Heart right ventricle (tissue), 16 donors: ENCODE measurements around the gene FKBP8. TPM values are rescaled to one million over a fixed set of nuclear protein-coding genes. Genes with fewer than 3 reads are reported as not detected.

Source experiments
- ATAC-seq, 8 donors: fragments of 200-7000 bp; cut with Tn5 transposase; one replicate each; pipeline ENCODE4 v1.9.1; 2020; ENCODE audit warnings: mild to moderate bottlenecking in 8 of 8, moderate library complexity in 8 of 8, moderate number of reproducible peaks in 1 of 8
- DNase-seq, 2 donors: peaks; one replicate each; pipeline ENCODE4 v3.0.0-alpha.2; 2020
- H3K27ac ChIP-seq, 10 donors: fragments of 200-600 bp; sonication (generic) in 2 of 10; one replicate each; pipeline versions ENCODE4 v1.5.0 to v1.8.0; 2020 to 2022; ENCODE audit warnings: mild to moderate bottlenecking in 3 of 10
- H3K27me3 ChIP-seq, 7 donors: fragments of 200-600 bp; one replicate each; pipeline ENCODE4 v1.8.0; 2021 to 2022; ENCODE audit warnings: mild to moderate bottlenecking in 2 of 7
- H3K36me3 ChIP-seq, 9 donors: fragments of 200-600 bp; sonication (generic) in 1 of 9; one replicate each; pipeline versions ENCODE4 v1.5.0 to v1.8.0; 2020 to 2022; ENCODE audit warnings: mild to moderate bottlenecking in 2 of 9
- H3K4me1 ChIP-seq, 9 donors: fragments of 200-600 bp; sonication (generic) in 1 of 9; one replicate each; pipeline versions ENCODE4 v1.5.0 to v1.8.0; 2020 to 2022; ENCODE audit warnings: mild to moderate bottlenecking in 4 of 9
- H3K4me3 ChIP-seq, 10 donors: fragments of 200-600 bp; sonication (generic) in 2 of 10; one replicate each; pipeline versions ENCODE4 v1.5.0 to v1.8.0; 2020 to 2022; ENCODE audit warnings: mild to moderate bottlenecking in 7 of 10, moderate library complexity in 2 of 10
- H3K9me3 ChIP-seq, 11 donors: fragments of 200-600 bp in 10 of 11; sonication (generic) in 2 of 11; one replicate each; pipeline versions ENCODE4 v1.5.0 to v1.8.0; 2013 to 2022; ENCODE audit warnings: mild to moderate bottlenecking in 2 of 11, control low read depth in 1 of 11, moderate library complexity in 1 of 11
- WGBS, 2 donors: extraction: QIAGEN DNeasy Blood & Tissue Kit; methylation state at CpG; one replicate each; pipeline ENCODE4 v1.1.7; 2013; ENCODE audit warnings: inconsistent platforms in 1 of 2; 5-methylcytosine and 5-hydroxymethylcytosine counted together
- intact Hi-C, 10 donors: fragments of 100-400 bp; cut with DNase I; formaldehyde crosslinking; loops; one replicate each; pipeline versions ENCODE4 v1.11.1 to v1.14.2; 2022
- polyA plus RNA-seq, 2 donors: library from polyadenylated mRNA; stranded (reverse); fragments of 200-250 nt; gene quantifications; one replicate each; pipeline ENCODE4 v1.2.3, GENCODE V29; 2013
- total RNA-seq, 10 donors: library from RNA; stranded (reverse); fragmentation: NEBNext Ultra II Directional in 3 of 10; extraction: Animal tissue kit (Norgen Biotek cat#: 25700) in 3 of 10; gene quantifications; one replicate each; pipeline versions ENCODE4 v1.2.1 to v1.2.4, GENCODE V29; 2021 to 2023
- TF ChIP-seq, protein P1 (sequence below), 9 donors: fragments of 200-600 bp; sonication (generic) in 2 of 9; IDR thresholded peaks; one replicate each; pipeline versions ENCODE4 v1.5.0 to v1.8.0; 2021 to 2022; ENCODE audit warnings: antibody characterized with exemption in 9 of 9, mild to moderate bottlenecking in 5 of 9, moderate library complexity in 1 of 9
- donor health status: Arrhythmogenic right ventricular cardiomyopathy.
- donor health status: ischemic (EF 13 %, LVEDD 7.1; RV severe dilation, severe dysfunction).
- donor health status: healthy with polysubstance abuse.
- donor health status: DM: no; HTN: yes; CAD: no.
- donor health status: DM: no; HTN: no; CAD: no.
- donor health status: ischemic (EF 25% LVEDD 6.9; RV normal size, moderate dysfunction).
- donor health status: ischemic (EF 25% LVEDD 5.7; RV mildly dilated, moderate dysfunction).
- donor health status: healthy.
- donor health status: DM: yes; HTN: yes; CAD: no.
- donor health status: Ischemic cardiomyopathy.
- donor health status: ischemic (EF 35%, LVEDD 5.7; RV mildly dilated, moderate dysfunction).
- donor health status: nonischemic (EF 11% LVEDD 7.7; RV severe dilation, severe dysfunction).
- donor health status: DM: yes; HTN: yes; CAD: no.
- donor health status: PGD.
- donor health status: ischemic (EF 29% LVEDD 5.4; RV normal size, mild dysfunction).
- donor health status: nonischemic (EF 23%, LVEDD 6.1; RV moderate dilation, normal function).

Gene FKBP8
- total and polyA plus RNA-seq, 12 donors, result 132 to 308 (median 152) TPM

DNA sequence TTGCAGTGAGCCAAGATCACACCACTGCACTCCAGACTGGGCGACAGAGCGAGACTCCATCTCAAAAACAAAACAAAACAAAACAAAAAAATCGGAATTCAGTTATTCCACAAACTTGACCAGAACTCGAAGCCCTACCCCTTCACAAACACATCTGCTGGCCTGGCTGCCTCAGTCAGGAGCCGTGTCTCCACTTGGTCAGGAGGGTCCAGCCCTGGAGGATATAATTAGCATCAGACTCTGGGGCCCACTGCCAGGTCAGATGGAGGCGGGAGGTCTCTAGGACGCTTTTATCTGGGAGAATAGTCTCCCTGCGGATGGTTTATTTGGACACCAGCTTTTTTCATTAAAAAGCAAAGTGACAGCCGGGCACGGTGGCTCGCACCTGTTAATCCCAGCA lies 29.5 kb downstream of the FKBP8 start:
- 26 to 45% methylated on average over 11 of the region's 11 CpGs for WGBS, 2 donors
- intact Hi-C loops, result loop anchor here in 3 of 10 donors (5.0 to 10.0 kb wide), 2 partner anchors 42 to 49 kb away; no protein-coding TSS in a partner anchor
- H3K4me3 ChIP-seq, result no peak overlapping the region
- DNase-seq (peak; percentile 53 to 73), ATAC-seq (peak in 7 of 8 donors; percentile 45 to 85 (median 74))
- H3K27ac ChIP-seq, result peak overlapping the region in 8 of 10 donors; percentile 29 to 87 (median 68)
- peaks cover 21 to 88% (median 64%) of the 10 kb centered on the region in 9 donors for H3K4me1 ChIP-seq
- no peaks in the 10 kb centered on the region for H3K9me3 ChIP-seq
- no peaks in the 10 kb centered on the region for H3K27me3 ChIP-seq
- H3K36me3 ChIP-seq, result peaks cover 0 to 4% (median 0%) of the 10 kb centered on the region in 9 donors
- TF ChIP-seq, protein P1, sequence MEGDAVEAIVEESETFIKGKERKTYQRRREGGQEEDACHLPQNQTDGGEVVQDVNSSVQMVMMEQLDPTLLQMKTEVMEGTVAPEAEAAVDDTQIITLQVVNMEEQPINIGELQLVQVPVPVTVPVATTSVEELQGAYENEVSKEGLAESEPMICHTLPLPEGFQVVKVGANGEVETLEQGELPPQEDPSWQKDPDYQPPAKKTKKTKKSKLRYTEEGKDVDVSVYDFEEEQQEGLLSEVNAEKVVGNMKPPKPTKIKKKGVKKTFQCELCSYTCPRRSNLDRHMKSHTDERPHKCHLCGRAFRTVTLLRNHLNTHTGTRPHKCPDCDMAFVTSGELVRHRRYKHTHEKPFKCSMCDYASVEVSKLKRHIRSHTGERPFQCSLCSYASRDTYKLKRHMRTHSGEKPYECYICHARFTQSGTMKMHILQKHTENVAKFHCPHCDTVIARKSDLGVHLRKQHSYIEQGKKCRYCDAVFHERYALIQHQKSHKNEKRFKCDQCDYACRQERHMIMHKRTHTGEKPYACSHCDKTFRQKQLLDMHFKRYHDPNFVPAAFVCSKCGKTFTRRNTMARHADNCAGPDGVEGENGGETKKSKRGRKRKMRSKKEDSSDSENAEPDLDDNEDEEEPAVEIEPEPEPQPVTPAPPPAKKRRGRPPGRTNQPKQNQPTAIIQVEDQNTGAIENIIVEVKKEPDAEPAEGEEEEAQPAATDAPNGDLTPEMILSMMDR (IDR thresholded peaks at IDR 0.05), result no peak

DNA sequence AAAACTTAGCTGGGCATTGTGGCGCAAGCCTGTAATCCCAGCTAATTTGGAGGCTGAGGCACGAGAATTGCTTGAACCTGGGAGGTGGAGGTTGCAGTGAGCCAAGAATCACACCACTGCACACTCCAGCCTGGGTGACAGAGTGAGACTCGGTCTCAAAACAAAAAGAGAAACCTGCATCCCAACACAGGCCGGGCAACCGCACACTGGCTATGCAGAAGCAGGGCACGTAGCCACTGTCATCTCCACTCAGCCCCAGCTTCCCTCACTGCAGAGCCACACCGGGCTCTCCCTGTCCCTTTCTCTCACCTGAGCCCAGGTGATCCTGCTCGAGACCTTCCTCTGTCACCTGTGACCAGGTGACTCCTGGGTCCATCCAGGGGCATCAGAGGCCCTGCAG lies 33.2 kb downstream of the FKBP8 start:
- DNase-seq, result no peak
- H3K9me3 ChIP-seq, result no peaks in the 10 kb centered on the region
- H3K27me3 ChIP-seq, result no peaks in the 10 kb centered on the region
- 92 to 93% methylated on average over 8 of the region's 8 CpGs for WGBS, 2 donors
- peaks cover 0 to 8% (median 0%) of the 10 kb centered on the region in 9 donors for H3K36me3 ChIP-seq
- H3K27ac ChIP-seq, result peak overlapping the region in 1 of 10 donors; percentile 31
- TF ChIP-seq, protein P1 (IDR thresholded peaks at IDR 0.05), result no peak
- no peak for ATAC-seq
- intact Hi-C loops, result loop anchor here in 3 of 10 donors (5.0 to 10.0 kb wide), 2 partner anchors 38 to 45 kb away; no protein-coding TSS in a partner anchor
- H3K4me1 ChIP-seq, result peaks cover 43 to 93% (median 80%) of the 10 kb centered on the region in 9 donors
- H3K4me3 ChIP-seq, result no peak overlapping the region

DNA sequence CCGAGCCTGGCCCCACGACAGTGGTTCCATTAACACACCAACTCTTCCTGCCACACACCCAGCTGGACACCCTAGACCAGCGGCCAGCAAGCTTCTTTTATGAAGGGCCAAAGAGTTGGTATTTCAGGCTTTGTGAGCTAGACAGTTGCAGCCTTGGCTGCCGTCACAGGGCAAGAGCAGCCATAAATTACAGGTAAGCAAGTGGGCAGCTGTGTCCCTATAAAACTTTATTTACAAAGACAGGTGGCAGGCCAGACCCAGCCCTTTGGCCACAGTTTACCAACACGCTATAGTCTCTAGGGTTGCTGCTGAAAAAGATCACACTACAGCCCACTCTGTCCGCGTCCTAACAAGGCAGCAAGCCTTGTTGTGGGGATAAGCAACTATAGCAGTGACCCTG lies 34.8 kb downstream of the FKBP8 start:
- WGBS, 2 donors, result 79 to 90% methylated on average over 7 of the region's 7 CpGs
- ATAC-seq, result no peak
- Histone ChIP-seq H3K9me3 (no peaks in the 10 kb centered on the region), H3K4me1 (peaks cover 44 to 93% (median 80%) of the 10 kb centered on the region in 9 donors), H3K27ac (peak overlapping the region in 9 of 10 donors; percentile 63 to 90 (median 75)), H3K27me3 (no peaks in the 10 kb centered on the region), H3K4me3 (no peak overlapping the region), H3K36me3 (peaks cover 0 to 5% (median 0%) of the 10 kb centered on the region in 9 donors)
- TF ChIP-seq, protein P1 (IDR thresholded peaks at IDR 0.05), result no peak
- intact Hi-C loops, result loop anchor here in 1 of 10 donors (5.0 kb wide), 1 partner anchor 41 kb away; no protein-coding TSS in a partner anchor
- no peak for DNase-seq

DNA sequence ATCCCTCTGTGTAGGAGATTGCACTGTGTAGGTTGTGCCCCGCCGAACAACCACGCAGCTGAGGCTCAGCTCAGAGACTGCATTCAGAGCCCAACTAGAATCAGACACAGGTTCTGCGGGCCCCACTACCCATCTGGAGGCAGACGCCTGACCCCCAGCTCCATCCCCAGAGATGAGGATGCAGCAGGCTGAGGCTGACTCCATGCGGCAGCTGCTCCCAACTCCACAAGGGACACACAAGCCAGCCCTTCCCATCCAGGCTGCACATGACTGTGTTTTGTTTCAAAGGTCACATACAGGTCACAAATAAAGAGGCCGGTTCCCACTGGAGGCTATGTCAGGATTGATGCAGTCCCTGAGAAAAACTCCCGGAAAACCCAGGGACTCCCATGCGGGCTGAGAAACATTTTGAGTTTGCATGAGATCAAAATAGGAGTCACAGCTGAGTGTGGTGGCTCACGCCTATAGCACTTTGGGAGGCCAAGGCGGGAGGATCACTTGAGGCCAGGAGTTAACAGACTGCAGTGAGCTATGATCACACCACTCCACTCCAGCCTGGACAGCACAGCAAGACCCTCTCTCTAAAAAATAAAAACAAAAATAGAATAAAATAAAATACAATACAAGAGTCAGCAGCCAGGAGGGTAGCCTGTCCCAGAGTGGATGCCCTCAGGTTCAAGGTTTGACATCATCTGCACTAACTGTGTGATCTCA lies 35.5 kb downstream of the FKBP8 start:
- intact Hi-C loops, result loop anchor here in 1 of 10 donors (5.0 kb wide), 1 partner anchor 41 kb away; no protein-coding TSS in a partner anchor
- DNase-seq, result peak; percentile 53 to 67
- WGBS, 2 donors, result 45 to 53% methylated on average over 11 of the region's 11 CpGs

More for the DNA sequence above, 35.5 kb downstream of the FKBP8 start:
- no peak overlapping the region for H3K4me3 ChIP-seq
- H3K27me3 ChIP-seq, result no peaks in the 10 kb centered on the region
- TF ChIP-seq, protein P1 (IDR thresholded peaks at IDR 0.05), result peak in 3 of 9 donors; percentile 12 to 47 (median 26)
- peak overlapping the region; percentile 55 to 90 (median 74) for H3K27ac ChIP-seq
- H3K9me3 ChIP-seq, result no peaks in the 10 kb centered on the region
- peak; percentile 28 to 74 (median 46) for ATAC-seq
- peaks cover 0 to 5% (median 0%) of the 10 kb centered on the region in 9 donors for H3K36me3 ChIP-seq
- H3K4me1 ChIP-seq, result peaks cover 46 to 93% (median 80%) of the 10 kb centered on the region in 9 donors
